Immature natural killer cell (primary cell): ENCODE measurements around the gene TDRD7. TPM values are rescaled to one million over a fixed set of nuclear protein-coding genes. Genes with fewer than 3 reads are reported as not detected.

ENCODE experiments used
- DNase-seq, 3 donors: peaks; one replicate each; pipeline ENCODE4 v3.0.0; 2022; ENCODE audit warnings: mixed read lengths in 1 of 3
- H3K27ac Mint-ChIP-seq, 6 donors: one replicate each; pipeline ENCODE4 v1.8.0; 2020; ENCODE audit warnings: mixed read lengths in 6 of 6, mild to moderate bottlenecking in 5 of 6, inconsistent platforms in 4 of 6, moderate library complexity in 3 of 6
- H3K27me3 Mint-ChIP-seq, 3 donors: one replicate each; pipeline ENCODE4 v1.8.0; 2020 to 2021; ENCODE audit warnings: low read depth in 3 of 3, mild to moderate bottlenecking in 3 of 3, mixed read lengths in 3 of 3, moderate library complexity in 3 of 3, inconsistent platforms in 1 of 3
- H3K36me3 Mint-ChIP-seq, 3 donors: one replicate each; pipeline ENCODE4 v1.8.0; 2020; ENCODE audit warnings: mixed read lengths in 3 of 3, inconsistent platforms in 2 of 3, mild to moderate bottlenecking in 2 of 3
- H3K4me1 Mint-ChIP-seq, 2 donors: one replicate each; pipeline ENCODE4 v1.8.0; 2020; ENCODE audit warnings: inconsistent platforms in 2 of 2, mild to moderate bottlenecking in 2 of 2, mixed read lengths in 2 of 2, moderate library complexity in 1 of 2
- H3K4me3 Mint-ChIP-seq, 5 donors: one replicate each; pipeline ENCODE4 v1.8.0; 2020; ENCODE audit warnings: mild to moderate bottlenecking in 5 of 5, mixed read lengths in 5 of 5, inconsistent platforms in 3 of 5, moderate library complexity in 3 of 5
- H3K9me3 Mint-ChIP-seq, 6 donors: one replicate each; pipeline ENCODE4 v1.8.0; 2020; ENCODE audit warnings: mild to moderate bottlenecking in 6 of 6, mixed read lengths in 6 of 6, inconsistent platforms in 4 of 6, moderate library complexity in 3 of 6
- polyA plus RNA-seq, 3 donors: library from polyadenylated mRNA; unstranded; fragments of 300-500 nt; fragmentation: Illumina TruSeq; gene quantifications; one replicate each; pipeline ENCODE4 v1.2.3, GENCODE V29; 2021

TDRD7 gene
- polyA plus RNA-seq, 3 donors from 2014 or later: 6.9 to 9.4 (median 8.4) TPM

- no peak overlapping the region for H3K27ac Mint-ChIP-seq
- no peak overlapping the region for H3K4me3 Mint-ChIP-seq
- H3K36me3 Mint-ChIP-seq: no peaks in the 10 kb centered on the region
- no peaks in the 10 kb centered on the region for H3K9me3 Mint-ChIP-seq
- peaks cover 2 to 6% (median 6%) of the 10 kb centered on the region in 3 donors for H3K27me3 Mint-ChIP-seq
- peaks cover 5 to 18% of the 10 kb centered on the region in 2 donors for H3K4me1 Mint-ChIP-seq
- no peak for DNase-seq
Measured at GRCh38 chr9:97396256-97396655, 15.6 kb upstream of the TDRD7 start.

GRCh38 chr9:97397220-97397619 lies 14.7 kb upstream of the TDRD7 start:
- Mint-ChIP-seq H3K4me1 (peaks cover 5 to 18% of the 10 kb centered on the region in 2 donors), H3K4me3 (no peak overlapping the region), H3K36me3 (no peaks in the 10 kb centered on the region), H3K27me3 (peaks cover 2 to 6% (median 4%) of the 10 kb centered on the region in 3 donors), H3K27ac (no peak overlapping the region), H3K9me3 (no peaks in the 10 kb centered on the region)
- DNase-seq: peak in 1 of 3 donors; percentile 30

- Mint-ChIP-seq H3K27ac (peak overlapping the region in 1 of 6 donors; percentile 48), H3K4me1 (peaks cover 5 to 18% of the 10 kb centered on the region in 2 donors), H3K36me3 (peaks cover 0 to 7% (median 6%) of the 10 kb centered on the region in 3 donors)
Measured at GRCh38 chr9:97398999-97399758, 12.7 kb upstream of the TDRD7 start.

GRCh38 chr9:97403746-97404316 lies 8.1 kb upstream of the TDRD7 start:
- Mint-ChIP-seq H3K9me3 (peaks cover 4 to 17% (median 8%) of the 10 kb centered on the region in 6 donors), H3K4me3 (no peak overlapping the region), H3K36me3 (peaks cover 0 to 8% (median 6%) of the 10 kb centered on the region in 3 donors), H3K4me1 (peaks cover 0 to 4% of the 10 kb centered on the region in 2 donors), H3K27ac (no peak overlapping the region), H3K27me3 (peaks cover 2 to 10% (median 7%) of the 10 kb centered on the region in 3 donors)
- no peak for DNase-seq

More at GRCh38 chr9:97398999-97399758, 12.7 kb upstream of the TDRD7 start:
- DNase-seq: peak; percentile 54 to 59 (median 56)
- H3K9me3 Mint-ChIP-seq: peaks cover 4 to 9% (median 6%) of the 10 kb centered on the region in 6 donors
- peaks cover 2 to 4% (median 2%) of the 10 kb centered on the region in 3 donors for H3K27me3 Mint-ChIP-seq
- peak overlapping the region in 1 of 5 donors; percentile 4 for H3K4me3 Mint-ChIP-seq

- H3K27me3 Mint-ChIP-seq: peaks cover 5 to 10% (median 5%) of the 10 kb centered on the region in 3 donors
- no peak overlapping the region for H3K4me3 Mint-ChIP-seq
- peaks cover 1 to 3% of the 10 kb centered on the region in 2 donors for H3K4me1 Mint-ChIP-seq
- peaks cover 4 to 17% (median 8%) of the 10 kb centered on the region in 6 donors for H3K9me3 Mint-ChIP-seq
- peaks cover 0 to 8% (median 6%) of the 10 kb centered on the region in 3 donors for H3K36me3 Mint-ChIP-seq
- no peak overlapping the region for H3K27ac Mint-ChIP-seq
- DNase-seq: no peak
Measured at GRCh38 chr9:97405551-97405950, 6.3 kb upstream of the TDRD7 start.

GRCh38 chr9:97406620-97407177 lies 5.2 kb upstream of the TDRD7 start:
- peaks cover 8 to 15% (median 10%) of the 10 kb centered on the region in 3 donors for H3K27me3 Mint-ChIP-seq
- H3K36me3 Mint-ChIP-seq: peaks cover 0 to 8% (median 6%) of the 10 kb centered on the region in 3 donors
- H3K27ac Mint-ChIP-seq: no peak overlapping the region

GRCh38 chr9:97408562-97408961 lies 3.3 kb upstream of the TDRD7 start:
- Mint-ChIP-seq H3K27ac (no peak overlapping the region), H3K36me3 (peaks cover 0 to 7% (median 6%) of the 10 kb centered on the region in 3 donors), H3K4me3 (no peak overlapping the region), H3K4me1 (peaks cover 19 to 24% of the 10 kb centered on the region in 2 donors), H3K9me3 (peaks cover 4 to 14% (median 7%) of the 10 kb centered on the region in 6 donors), H3K27me3 (peaks cover 8 to 22% (median 11%) of the 10 kb centered on the region in 3 donors)
- no peak for DNase-seq

More at GRCh38 chr9:97406620-97407177, 5.2 kb upstream of the TDRD7 start:
- Mint-ChIP-seq H3K4me1 (peaks cover 7 to 12% of the 10 kb centered on the region in 2 donors), H3K4me3 (no peak overlapping the region), H3K9me3 (peaks cover 4 to 17% (median 8%) of the 10 kb centered on the region in 6 donors)
- DNase-seq: no peak

- H3K9me3 Mint-ChIP-seq: no peaks in the 10 kb centered on the region
Measured at GRCh38 chr9:97411440-97411788, 482 bp upstream of the TDRD7 start.

GRCh38 chr9:97412626-97413385 lies 910 bp downstream of the TDRD7 start:
- DNase-seq: peak in 2 of 3 donors; percentile 10 to 16
- H3K27ac Mint-ChIP-seq: peak overlapping the region; percentile 73 to 89 (median 82)
- H3K4me1 Mint-ChIP-seq: peaks cover 48 to 63% of the 10 kb centered on the region in 2 donors
- peak overlapping the region; percentile 78 to 84 (median 81) for H3K4me3 Mint-ChIP-seq
- peaks cover 3 to 13% (median 11%) of the 10 kb centered on the region in 3 donors for H3K27me3 Mint-ChIP-seq
- peaks cover 0 to under 1% (median 0%) of the 10 kb centered on the region in 6 donors for H3K9me3 Mint-ChIP-seq
- peaks cover 0 to 3% (median 0%) of the 10 kb centered on the region in 3 donors for H3K36me3 Mint-ChIP-seq

More at GRCh38 chr9:97411440-97411788, 482 bp upstream of the TDRD7 start:
- Mint-ChIP-seq H3K27ac (peak overlapping the region; percentile 86 to 95 (median 91)), H3K27me3 (peaks cover 3 to 13% (median 11%) of the 10 kb centered on the region in 3 donors), H3K4me3 (peak overlapping the region; percentile 81 to 95 (median 92)), H3K4me1 (peaks cover 36 to 49% of the 10 kb centered on the region in 2 donors), H3K36me3 (no peaks in the 10 kb centered on the region)
- DNase-seq: no peak

- Mint-ChIP-seq H3K27me3 (peaks cover 3 to 12% (median 11%) of the 10 kb centered on the region in 3 donors), H3K36me3 (peaks cover 0 to 3% (median 0%) of the 10 kb centered on the region in 3 donors), H3K4me3 (peak overlapping the region; percentile 78 to 84 (median 81)), H3K27ac (peak overlapping the region; percentile 73 to 89 (median 82)), H3K9me3 (peaks cover 0 to 1% (median 0%) of the 10 kb centered on the region in 6 donors), H3K4me1 (peaks cover 53 to 70% of the 10 kb centered on the region in 2 donors)
- no peak for DNase-seq
Measured at GRCh38 chr9:97413462-97413861, 1.6 kb downstream of the TDRD7 start.

- Mint-ChIP-seq H3K4me3 (no peak overlapping the region), H3K27ac (peak overlapping the region in 5 of 6 donors; percentile 1 to 60 (median 39)), H3K4me1 (peaks cover 65 to 87% of the 10 kb centered on the region in 2 donors), H3K9me3 (peaks cover 0 to 1% (median 0%) of the 10 kb centered on the region in 6 donors), H3K27me3 (peaks cover 3 to 12% (median 8%) of the 10 kb centered on the region in 3 donors), H3K36me3 (peaks cover 0 to 3% (median 0%) of the 10 kb centered on the region in 3 donors)
- DNase-seq: no peak
Measured at GRCh38 chr9:97415146-97415545, 3.2 kb downstream of the TDRD7 start.

- H3K4me1 Mint-ChIP-seq: peaks cover 55 to 87% of the 10 kb centered on the region in 2 donors
- no peak for DNase-seq
- H3K36me3 Mint-ChIP-seq: peaks cover 0 to 3% (median 0%) of the 10 kb centered on the region in 3 donors
- H3K4me3 Mint-ChIP-seq: no peak overlapping the region
- H3K9me3 Mint-ChIP-seq: peaks cover 0 to 1% (median 0%) of the 10 kb centered on the region in 6 donors
- no peak overlapping the region for H3K27ac Mint-ChIP-seq
- no peaks in the 10 kb centered on the region for H3K27me3 Mint-ChIP-seq
Measured at GRCh38 chr9:97418880-97419279, 7.0 kb downstream of the TDRD7 start.
